Peyer's patch (tissue), 4 donors: ENCODE measurements around the gene SUMO3.

Experiments used
- POLR2A ChIP-seq, 2 donors: fragments of 450-650 bp; IDR thresholded peaks; one replicate each; pipeline ENCODE4 v1.5.1; 2017; ENCODE audit warnings: antibody characterized with exemption in 2 of 2, mild to moderate bottlenecking in 2 of 2, moderate library complexity in 2 of 2
- TF ChIP-seq, protein P1 (sequence below), 6 experiments: fragments of 450-650 bp in 4 of 6; fragments of 200-600 bp in 2 of 6; sonication (generic) in 1 of 6; IDR thresholded peaks; one replicate each; pipeline ENCODE4 v1.5.1; 2017 to 2019; ENCODE audit warnings: antibody characterized with exemption in 6 of 6, mild to moderate bottlenecking in 3 of 6, moderate library complexity in 1 of 6

DNA sequence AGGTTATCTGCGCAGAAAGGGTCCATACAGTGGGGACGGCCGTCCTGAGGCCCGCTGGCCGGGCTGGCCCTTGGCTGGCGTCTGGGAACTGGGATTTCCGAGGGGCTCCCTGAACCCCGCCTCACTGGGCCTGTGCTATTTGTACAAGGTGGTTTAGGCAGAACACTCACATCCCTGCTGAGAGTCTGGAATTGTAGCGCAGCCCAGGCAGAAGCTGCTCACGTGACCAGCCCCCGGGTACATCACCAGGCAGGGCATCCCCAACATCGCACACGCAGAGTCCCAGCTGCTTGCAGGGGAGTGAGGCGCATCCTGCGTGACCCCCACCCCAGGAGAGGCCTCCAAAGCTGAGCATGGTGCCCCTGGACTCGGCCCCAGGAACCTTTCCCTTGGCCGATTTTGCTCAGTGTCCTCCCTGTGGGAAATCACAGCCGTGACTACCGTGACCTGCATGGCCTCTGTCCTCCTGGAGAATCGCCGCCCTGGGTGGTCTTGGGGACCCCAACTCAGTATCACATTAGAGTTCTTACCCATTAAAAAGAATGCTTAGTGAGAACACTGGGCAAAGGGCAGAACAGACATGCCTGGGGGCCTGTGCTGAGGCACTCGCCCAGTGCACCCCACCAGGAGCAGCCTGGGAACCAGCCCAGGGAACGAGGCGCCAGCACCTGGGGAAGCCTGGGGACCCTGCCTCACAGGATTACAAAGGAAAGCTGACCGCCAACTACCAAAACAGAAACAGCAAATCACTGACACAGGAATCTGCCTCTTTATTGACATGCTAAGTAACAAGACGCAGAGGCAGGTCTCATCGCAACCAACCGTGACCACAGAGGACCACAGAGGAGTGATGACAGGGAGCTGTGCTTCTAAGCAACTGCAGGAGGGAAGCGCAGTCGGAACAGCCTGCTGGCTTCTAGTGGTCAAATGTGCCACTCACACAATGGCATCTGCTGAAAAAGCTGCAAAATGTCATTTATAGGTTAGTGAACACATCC, 49.7 kb downstream of the SUMO3 start:
- TF ChIP-seq POLR2A (IDR thresholded peaks at IDR 0.05): no peak
- TF ChIP-seq, protein P1, sequence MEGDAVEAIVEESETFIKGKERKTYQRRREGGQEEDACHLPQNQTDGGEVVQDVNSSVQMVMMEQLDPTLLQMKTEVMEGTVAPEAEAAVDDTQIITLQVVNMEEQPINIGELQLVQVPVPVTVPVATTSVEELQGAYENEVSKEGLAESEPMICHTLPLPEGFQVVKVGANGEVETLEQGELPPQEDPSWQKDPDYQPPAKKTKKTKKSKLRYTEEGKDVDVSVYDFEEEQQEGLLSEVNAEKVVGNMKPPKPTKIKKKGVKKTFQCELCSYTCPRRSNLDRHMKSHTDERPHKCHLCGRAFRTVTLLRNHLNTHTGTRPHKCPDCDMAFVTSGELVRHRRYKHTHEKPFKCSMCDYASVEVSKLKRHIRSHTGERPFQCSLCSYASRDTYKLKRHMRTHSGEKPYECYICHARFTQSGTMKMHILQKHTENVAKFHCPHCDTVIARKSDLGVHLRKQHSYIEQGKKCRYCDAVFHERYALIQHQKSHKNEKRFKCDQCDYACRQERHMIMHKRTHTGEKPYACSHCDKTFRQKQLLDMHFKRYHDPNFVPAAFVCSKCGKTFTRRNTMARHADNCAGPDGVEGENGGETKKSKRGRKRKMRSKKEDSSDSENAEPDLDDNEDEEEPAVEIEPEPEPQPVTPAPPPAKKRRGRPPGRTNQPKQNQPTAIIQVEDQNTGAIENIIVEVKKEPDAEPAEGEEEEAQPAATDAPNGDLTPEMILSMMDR (IDR thresholded peaks at IDR 0.05): no peak
